Measurements from ENCODE around the gene AKR1E2.

- TF ChIP-seq CTCF (IDR thresholded peaks at IDR 0.05) (no peak), POLR2A (IDR thresholded peaks at IDR 0.05) (no peak)
These were observed 59.2 kb downstream of the AKR1E2 start for GRCh38 chr10:4885162-4885561.

Measured in body of pancreas (tissue), 4 donors.